ENCODE results near the gene TNIK.

DNA sequence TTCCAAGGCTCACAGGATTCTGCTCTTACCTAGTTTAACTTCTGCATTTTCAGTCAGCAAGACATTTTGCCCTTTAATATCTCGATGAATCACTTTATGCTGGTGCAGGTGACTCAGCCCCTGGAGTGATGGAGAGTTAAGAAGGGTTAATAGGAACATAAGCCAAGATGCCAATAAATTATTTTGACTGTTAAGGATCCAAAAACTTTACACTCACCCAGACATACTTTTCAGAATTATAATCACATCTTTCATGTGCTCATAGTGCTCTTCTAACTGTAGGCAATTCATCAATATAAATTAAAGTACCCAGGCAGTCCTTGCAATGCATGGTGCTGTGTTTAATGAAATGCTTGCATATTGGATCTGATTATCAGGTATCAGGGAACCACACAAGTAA, 269.5 kb downstream of the TNIK start:
- TF ChIP-seq TAF1 (IDR thresholded peaks at IDR 0.05; ENCODE audit: low read depth) (no peak), EZH2 (IDR thresholded peaks at IDR 0.05; ENCODE audit: borderline replicate concordance, insufficient read depth, low read length, poor library complexity, severe bottlenecking) (no peak), SMC3 (conservative IDR thresholded peaks at IDR 0.05; ENCODE audit: poor library complexity) (no peak), MXI1 (conservative IDR thresholded peaks at IDR 0.05; ENCODE audit: poor library complexity, severe bottlenecking) (no peak), EP300 (conservative IDR thresholded peaks at IDR 0.05; ENCODE audit: poor library complexity, severe bottlenecking) (no peak)
- TF ChIP-seq, protein P1, sequence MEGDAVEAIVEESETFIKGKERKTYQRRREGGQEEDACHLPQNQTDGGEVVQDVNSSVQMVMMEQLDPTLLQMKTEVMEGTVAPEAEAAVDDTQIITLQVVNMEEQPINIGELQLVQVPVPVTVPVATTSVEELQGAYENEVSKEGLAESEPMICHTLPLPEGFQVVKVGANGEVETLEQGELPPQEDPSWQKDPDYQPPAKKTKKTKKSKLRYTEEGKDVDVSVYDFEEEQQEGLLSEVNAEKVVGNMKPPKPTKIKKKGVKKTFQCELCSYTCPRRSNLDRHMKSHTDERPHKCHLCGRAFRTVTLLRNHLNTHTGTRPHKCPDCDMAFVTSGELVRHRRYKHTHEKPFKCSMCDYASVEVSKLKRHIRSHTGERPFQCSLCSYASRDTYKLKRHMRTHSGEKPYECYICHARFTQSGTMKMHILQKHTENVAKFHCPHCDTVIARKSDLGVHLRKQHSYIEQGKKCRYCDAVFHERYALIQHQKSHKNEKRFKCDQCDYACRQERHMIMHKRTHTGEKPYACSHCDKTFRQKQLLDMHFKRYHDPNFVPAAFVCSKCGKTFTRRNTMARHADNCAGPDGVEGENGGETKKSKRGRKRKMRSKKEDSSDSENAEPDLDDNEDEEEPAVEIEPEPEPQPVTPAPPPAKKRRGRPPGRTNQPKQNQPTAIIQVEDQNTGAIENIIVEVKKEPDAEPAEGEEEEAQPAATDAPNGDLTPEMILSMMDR (IDR thresholded peaks at IDR 0.05; ENCODE audit: poor library complexity, severe bottlenecking), result no peak
